Stimulated activated naive B cell treated with anti-CD40 and anti-IgM and Interleukin-4, amounts not matched to agents 10 μg/mL and 1 μg/mL and 100 μg/mL, for 72 hours (primary cell): ENCODE data around the gene DAB1.

Source experiments
- ATAC-seq, 2 donors: fragments of 150-1000 bp; cut with Tn5 transposase; replicated peaks; 2 replicates each; pipeline ENCODE4 v1.10.0; 2021; ENCODE audit warnings: moderate library complexity in 1 of 2
- DNase-seq: peaks from one replicate; pipeline ENCODE4 v3.0.0; 2021
- H3K27ac Mint-ChIP-seq: one replicate; pipeline ENCODE4 v1.8.0; 2022; ENCODE audit warnings: mild to moderate bottlenecking, mixed read lengths
- H3K27me3 Mint-ChIP-seq, 2 donors: one replicate each; pipeline ENCODE4 v1.8.0; 2022; ENCODE audit warnings: mixed read lengths in 2 of 2
- H3K36me3 Mint-ChIP-seq, 2 donors: one replicate each; pipeline ENCODE4 v1.8.0; 2022; ENCODE audit warnings: mixed read lengths in 2 of 2, mild to moderate bottlenecking in 1 of 2
- H3K4me1 Mint-ChIP-seq, 2 donors: one replicate each; pipeline ENCODE4 v1.8.0; 2022; ENCODE audit warnings: mixed read lengths in 2 of 2, mild to moderate bottlenecking in 1 of 2
- H3K4me3 Mint-ChIP-seq, 2 donors: one replicate each; pipeline ENCODE4 v1.8.0; 2022; ENCODE audit warnings: mild to moderate bottlenecking in 2 of 2, mixed read lengths in 2 of 2, moderate library complexity in 1 of 2
- H3K9me3 Mint-ChIP-seq, 2 donors: one replicate each; pipeline ENCODE4 v1.8.0; 2022; ENCODE audit warnings: mixed read lengths in 2 of 2, mild to moderate bottlenecking in 1 of 2

Gene DAB1

DNA sequence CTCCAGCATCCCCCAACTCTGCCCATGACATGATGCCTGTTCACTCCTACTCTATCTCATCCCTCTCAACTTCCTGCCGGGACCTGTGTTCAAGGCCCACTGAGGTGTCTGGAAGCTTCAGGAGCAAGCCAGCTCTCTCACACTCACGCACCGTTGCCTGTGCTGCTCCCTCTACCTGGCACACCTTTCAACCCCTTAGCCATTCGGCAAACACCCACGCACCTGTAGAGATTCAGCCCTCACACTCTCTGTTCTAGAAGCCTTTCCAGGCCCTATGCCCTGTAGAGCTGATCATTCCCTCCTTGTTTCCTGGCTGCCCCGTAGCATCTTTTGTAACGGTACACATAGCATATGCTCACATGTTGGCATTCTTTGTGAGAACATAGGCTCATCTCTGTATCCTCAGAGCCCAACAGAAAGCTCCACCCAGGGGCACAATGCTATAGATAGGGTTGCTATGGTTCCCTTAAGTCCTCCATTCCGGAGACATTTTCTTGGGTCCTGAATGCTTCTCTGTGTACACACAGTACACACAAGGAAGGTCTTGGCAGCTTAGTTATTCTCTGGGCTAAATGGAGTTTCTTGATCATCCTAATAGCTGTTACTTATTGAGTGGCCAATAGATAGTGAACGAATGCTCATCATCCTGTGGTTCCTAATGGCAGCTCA lies 459.4 kb downstream of the DAB1 start:
- Mint-ChIP-seq H3K27me3 (no peaks in the 10 kb centered on the region), H3K36me3 (no peaks in the 10 kb centered on the region), H3K9me3 (no peaks in the 10 kb centered on the region), H3K4me3 (no peak overlapping the region), H3K4me1 (no peaks in the 10 kb centered on the region), H3K27ac (no peak overlapping the region)
- ATAC-seq (no peak), DNase-seq (no peak)

- H3K27ac Mint-ChIP-seq = no peak overlapping the region
- no peak for DNase-seq
- no peaks in the 10 kb centered on the region for H3K36me3 Mint-ChIP-seq
- no peak for ATAC-seq
- no peaks in the 10 kb centered on the region for H3K27me3 Mint-ChIP-seq
- H3K4me3 Mint-ChIP-seq = no peak overlapping the region
- H3K9me3 Mint-ChIP-seq = no peaks in the 10 kb centered on the region
- H3K4me1 Mint-ChIP-seq = no peaks in the 10 kb centered on the region
Observed at GRCh38 chr1:56963667-56964066, 460.2 kb downstream of the DAB1 start.

DNA sequence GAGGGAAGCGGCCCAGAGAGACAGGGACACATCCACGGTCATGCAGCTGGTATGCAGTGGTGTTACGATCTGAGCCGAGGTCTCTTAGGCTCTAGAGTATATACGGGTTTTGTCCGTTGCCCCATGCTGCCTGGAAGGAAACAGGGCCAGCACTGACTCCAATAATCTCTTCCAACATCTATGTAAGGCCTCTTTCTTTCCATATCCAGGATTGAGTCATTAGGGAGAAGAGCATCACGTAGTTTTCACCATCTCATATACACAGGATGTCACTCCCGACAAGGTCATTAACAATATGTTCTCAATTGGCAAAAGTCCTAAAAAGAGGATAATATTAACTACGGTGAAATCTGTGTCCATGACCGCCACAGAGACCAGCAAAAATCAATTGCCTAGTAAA lies 462.4 kb downstream of the DAB1 start:
- Mint-ChIP-seq H3K27me3 (peaks cover 0 to 5% of the 10 kb centered on the region in 2 donors), H3K27ac (no peak overlapping the region), H3K4me1 (no peaks in the 10 kb centered on the region)

GRCh38 chr1:56958526-56958925 lies 465.3 kb downstream of the DAB1 start:
- peaks cover 0 to 5% of the 10 kb centered on the region in 2 donors for H3K27me3 Mint-ChIP-seq
- no peaks in the 10 kb centered on the region for H3K9me3 Mint-ChIP-seq
- DNase-seq (no peak), ATAC-seq (no peak)
- no peaks in the 10 kb centered on the region for H3K36me3 Mint-ChIP-seq
- H3K4me1 Mint-ChIP-seq = no peaks in the 10 kb centered on the region
- no peak overlapping the region for H3K4me3 Mint-ChIP-seq
- no peak overlapping the region for H3K27ac Mint-ChIP-seq

More for the DNA sequence above, 462.4 kb downstream of the DAB1 start:
- H3K4me3 Mint-ChIP-seq = no peak overlapping the region
- no peaks in the 10 kb centered on the region for H3K9me3 Mint-ChIP-seq
- DNase-seq (no peak), ATAC-seq (no peak)
- H3K36me3 Mint-ChIP-seq = no peaks in the 10 kb centered on the region

GRCh38 chr1:56957931-56958330 lies 465.9 kb downstream of the DAB1 start:
- DNase-seq (no peak), ATAC-seq (no peak)
- Mint-ChIP-seq H3K4me3 (no peak overlapping the region), H3K4me1 (no peaks in the 10 kb centered on the region), H3K27me3 (peaks cover 0 to 5% of the 10 kb centered on the region in 2 donors), H3K27ac (no peak overlapping the region), H3K36me3 (no peaks in the 10 kb centered on the region), H3K9me3 (no peaks in the 10 kb centered on the region)

DNA sequence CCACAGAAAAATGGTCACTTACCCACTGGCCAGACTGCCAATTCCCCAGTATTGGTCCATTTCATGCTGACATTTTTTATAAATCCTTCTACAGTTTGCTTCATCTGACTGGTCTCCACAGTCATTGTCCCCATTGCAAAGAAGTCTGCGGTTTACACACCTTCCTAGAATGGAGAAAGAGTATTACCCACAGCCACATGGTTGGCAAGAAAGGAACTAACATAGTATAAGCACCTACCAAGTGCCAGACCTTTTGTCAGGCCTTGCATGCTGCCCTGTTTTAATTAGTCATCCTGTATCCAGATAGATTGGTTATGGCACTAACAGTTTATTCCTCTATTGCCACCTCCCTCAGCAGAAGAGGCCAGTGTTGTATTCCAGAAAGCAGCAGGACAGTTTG lies 469.2 kb downstream of the DAB1 start:
- DNase-seq (no peak), ATAC-seq (no peak)
- H3K27ac Mint-ChIP-seq = no peak overlapping the region
- no peaks in the 10 kb centered on the region for H3K9me3 Mint-ChIP-seq
- peaks cover 0 to 5% of the 10 kb centered on the region in 2 donors for H3K27me3 Mint-ChIP-seq
- no peaks in the 10 kb centered on the region for H3K4me1 Mint-ChIP-seq
- H3K36me3 Mint-ChIP-seq = no peaks in the 10 kb centered on the region
- no peak overlapping the region for H3K4me3 Mint-ChIP-seq

GRCh38 chr1:56953386-56953785 lies 470.5 kb downstream of the DAB1 start:
- Mint-ChIP-seq H3K9me3 (no peaks in the 10 kb centered on the region), H3K36me3 (no peaks in the 10 kb centered on the region), H3K27ac (no peak overlapping the region), H3K4me1 (no peaks in the 10 kb centered on the region), H3K4me3 (no peak overlapping the region), H3K27me3 (peaks cover 0 to 5% of the 10 kb centered on the region in 2 donors)
- no peak for DNase-seq
- ATAC-seq = no peak

- no peak overlapping the region for H3K4me3 Mint-ChIP-seq
Observed at GRCh38 chr1:56952501-56952900, 471.4 kb downstream of the DAB1 start.

DNA sequence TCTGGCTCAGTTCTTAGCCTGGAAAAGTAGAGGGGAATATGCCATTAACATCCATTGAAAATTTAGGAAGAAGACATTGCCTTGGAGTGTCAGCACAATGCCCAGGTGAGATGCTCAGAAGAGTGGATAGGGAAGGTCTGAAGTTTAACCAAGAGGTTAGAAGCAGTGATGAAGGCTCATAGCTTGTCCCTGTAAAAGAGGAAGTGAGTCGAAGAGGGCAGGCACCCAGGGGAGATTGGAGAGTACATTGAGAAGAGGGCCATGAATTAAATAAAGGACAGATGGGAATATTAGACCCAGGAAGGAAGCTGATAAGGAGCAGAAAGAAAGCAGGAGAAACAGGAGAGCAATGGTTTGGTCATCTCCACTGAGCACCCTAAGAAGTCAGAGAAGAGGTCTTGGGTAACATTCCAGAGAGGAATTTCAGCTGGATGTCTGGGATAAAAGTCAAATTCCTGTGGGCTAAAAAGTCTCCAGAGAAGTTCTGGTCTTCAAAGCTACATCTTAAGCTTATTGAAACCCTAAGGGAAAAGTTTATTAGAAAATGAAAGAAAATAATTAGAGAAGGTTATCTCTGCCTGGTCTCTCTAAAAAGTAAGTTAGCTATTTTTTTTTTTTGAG lies 475.3 kb downstream of the DAB1 start:
- ATAC-seq = no peak
- Mint-ChIP-seq H3K27ac (no peak overlapping the region), H3K27me3 (no peaks in the 10 kb centered on the region), H3K4me3 (no peak overlapping the region), H3K9me3 (no peaks in the 10 kb centered on the region), H3K36me3 (no peaks in the 10 kb centered on the region), H3K4me1 (no peaks in the 10 kb centered on the region)
- no peak for DNase-seq

More at GRCh38 chr1:56952501-56952900, 471.4 kb downstream of the DAB1 start:
- no peaks in the 10 kb centered on the region for H3K9me3 Mint-ChIP-seq
- no peaks in the 10 kb centered on the region for H3K36me3 Mint-ChIP-seq
- no peaks in the 10 kb centered on the region for H3K4me1 Mint-ChIP-seq
- H3K27me3 Mint-ChIP-seq = peaks cover 0 to under 1% of the 10 kb centered on the region in 2 donors
- H3K27ac Mint-ChIP-seq = no peak overlapping the region
- ATAC-seq = no peak
- DNase-seq = no peak
